ENCODE data around the gene MINDY4. TPM values are rescaled to one million over a fixed set of nuclear protein-coding genes. Genes with fewer than 3 reads are reported as not detected.

MINDY4 gene
- total RNA-seq, 1 experiment from 2014 or later: 2.1 TPM

DNA sequence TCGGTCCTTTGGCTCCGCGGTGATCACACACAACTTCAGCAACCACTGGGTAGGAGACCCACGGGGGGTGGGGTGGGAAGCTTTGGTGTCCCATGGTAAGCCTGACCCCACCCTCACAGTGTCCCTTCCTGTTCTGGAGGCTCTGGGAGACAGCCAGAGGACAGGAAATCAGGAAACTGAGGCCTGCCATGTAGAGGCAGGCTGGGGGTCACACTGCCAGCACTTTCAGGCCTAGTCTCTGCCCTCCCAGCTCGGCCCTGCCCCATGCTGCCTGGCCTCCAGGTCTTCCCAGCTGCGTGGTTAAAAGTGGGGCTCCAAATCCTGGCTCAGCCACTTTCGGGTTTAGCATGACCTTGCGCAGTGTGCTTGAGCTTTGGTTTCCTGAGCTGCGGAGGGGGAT is 151.4 kb downstream of the MINDY4 start:
- H3K4me1 Mint-ChIP-seq (ENCODE audit: low read depth, unreplicated experiment): no peaks in the 10 kb centered on the region
- H3K4me3 Mint-ChIP-seq (ENCODE audit: unreplicated experiment): no peak overlapping the region
- H3K27me3 Mint-ChIP-seq (ENCODE audit: insufficient read depth, unreplicated experiment): no peaks in the 10 kb centered on the region
- BruUV-seq (replicated peaks): no TSS peak
- ChIA-PET POLR2A (no interaction called here), CTCF (no interaction called here)
- no peak overlapping the region for H3K27ac Mint-ChIP-seq (ENCODE audit: unreplicated experiment)
- Histone ChIP-seq H3K27me3 (replicated peaks; ENCODE audit: control insufficient read depth, insufficient read depth, low read length) (no peaks in the 10 kb centered on the region), H3K4me3 (ENCODE audit: low read depth, low read length) (no peak overlapping the region), H3K9me3 (0 out of 2 replicates have a peak, but pooled peaks cover 3% of the 10 kb centered on the region), H3K36me3 (ENCODE audit: control insufficient read depth, insufficient read depth, low read length) (no peaks in the 10 kb centered on the region), H3K4me1 (no peaks in the 10 kb centered on the region)
- H3K9me3 Mint-ChIP-seq (ENCODE audit: unreplicated experiment): no peaks in the 10 kb centered on the region
- TF ChIP-seq, protein P1, sequence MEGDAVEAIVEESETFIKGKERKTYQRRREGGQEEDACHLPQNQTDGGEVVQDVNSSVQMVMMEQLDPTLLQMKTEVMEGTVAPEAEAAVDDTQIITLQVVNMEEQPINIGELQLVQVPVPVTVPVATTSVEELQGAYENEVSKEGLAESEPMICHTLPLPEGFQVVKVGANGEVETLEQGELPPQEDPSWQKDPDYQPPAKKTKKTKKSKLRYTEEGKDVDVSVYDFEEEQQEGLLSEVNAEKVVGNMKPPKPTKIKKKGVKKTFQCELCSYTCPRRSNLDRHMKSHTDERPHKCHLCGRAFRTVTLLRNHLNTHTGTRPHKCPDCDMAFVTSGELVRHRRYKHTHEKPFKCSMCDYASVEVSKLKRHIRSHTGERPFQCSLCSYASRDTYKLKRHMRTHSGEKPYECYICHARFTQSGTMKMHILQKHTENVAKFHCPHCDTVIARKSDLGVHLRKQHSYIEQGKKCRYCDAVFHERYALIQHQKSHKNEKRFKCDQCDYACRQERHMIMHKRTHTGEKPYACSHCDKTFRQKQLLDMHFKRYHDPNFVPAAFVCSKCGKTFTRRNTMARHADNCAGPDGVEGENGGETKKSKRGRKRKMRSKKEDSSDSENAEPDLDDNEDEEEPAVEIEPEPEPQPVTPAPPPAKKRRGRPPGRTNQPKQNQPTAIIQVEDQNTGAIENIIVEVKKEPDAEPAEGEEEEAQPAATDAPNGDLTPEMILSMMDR (IDR thresholded peaks at IDR 0.05; ENCODE audit: insufficient read depth in 1 of 2, low read depth in 1 of 2, low read length in 1 of 2, severe bottlenecking in 1 of 2, unreplicated experiment in 1 of 2): no peak
- no peaks in the 10 kb centered on the region for H3K36me3 Mint-ChIP-seq (ENCODE audit: insufficient read depth, unreplicated experiment)
- intact Hi-C loops (cut with micrococcal nuclease; ENCODE audit: unreplicated experiment): no loop called here
- DNase-seq: no peak

DNA sequence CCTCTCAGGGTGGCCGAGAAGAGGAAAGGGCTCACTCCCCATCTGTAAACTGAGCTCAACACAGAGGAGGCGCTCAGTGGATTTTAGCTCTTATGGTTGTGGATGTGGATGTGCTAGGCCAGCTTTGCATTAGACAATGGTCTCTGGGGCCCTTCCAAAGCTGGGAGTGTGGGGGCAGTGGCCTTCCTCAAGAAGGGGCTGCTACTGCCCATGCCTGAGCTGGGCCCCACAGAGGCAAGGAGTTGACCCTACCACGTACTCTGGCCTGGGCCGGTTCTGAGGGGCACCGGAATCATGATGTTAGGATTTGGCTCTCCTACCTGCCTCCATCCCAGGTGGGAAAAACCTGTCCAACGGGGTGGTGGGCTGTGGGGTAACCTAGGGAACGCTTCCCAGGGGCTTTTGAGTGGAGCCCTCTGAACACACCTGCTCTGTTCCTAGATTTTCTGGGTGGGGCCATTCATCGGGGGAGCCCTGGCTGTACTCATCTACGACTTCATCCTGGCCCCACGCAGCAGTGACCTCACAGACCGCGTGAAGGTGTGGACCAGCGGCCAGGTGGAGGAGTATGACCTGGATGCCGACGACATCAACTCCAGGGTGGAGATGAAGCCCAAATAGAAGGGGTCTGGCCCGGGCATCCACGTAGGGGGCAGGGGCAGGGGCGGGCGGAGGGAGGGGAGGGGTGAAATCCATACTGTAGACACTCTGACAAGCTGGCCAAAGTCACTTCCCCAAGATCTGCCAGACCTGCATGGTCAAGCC is 152.0 kb downstream of the MINDY4 start:
- H3K4me3 ChIP-seq (ENCODE audit: low read depth, low read length): no peak overlapping the region

DNA sequence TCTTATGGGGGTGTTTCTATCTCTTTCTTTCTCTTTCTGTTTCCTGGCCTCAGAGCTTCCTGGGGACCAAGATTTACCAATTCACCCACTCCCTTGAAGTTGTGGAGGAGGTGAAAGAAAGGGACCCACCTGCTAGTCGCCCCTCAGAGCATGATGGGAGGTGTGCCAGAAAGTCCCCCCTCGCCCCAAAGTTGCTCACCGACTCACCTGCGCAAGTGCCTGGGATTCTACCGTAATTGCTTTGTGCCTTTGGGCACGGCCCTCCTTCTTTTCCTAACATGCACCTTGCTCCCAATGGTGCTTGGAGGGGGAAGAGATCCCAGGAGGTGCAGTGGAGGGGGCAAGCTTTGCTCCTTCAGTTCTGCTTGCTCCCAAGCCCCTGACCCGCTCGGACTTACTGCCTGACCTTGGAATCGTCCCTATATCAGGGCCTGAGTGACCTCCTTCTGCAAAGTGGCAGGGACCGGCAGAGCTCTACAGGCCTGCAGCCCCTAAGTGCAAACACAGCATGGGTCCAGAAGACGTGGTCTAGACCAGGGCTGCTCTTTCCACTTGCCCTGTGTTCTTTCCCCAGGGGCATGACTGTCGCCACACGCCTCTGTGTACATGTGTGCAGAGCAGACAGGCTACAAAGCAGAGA is 152.7 kb downstream of the MINDY4 start:
- Mint-ChIP-seq H3K4me1 (ENCODE audit: low read depth, unreplicated experiment) (no peaks in the 10 kb centered on the region), H3K27me3 (ENCODE audit: insufficient read depth, unreplicated experiment) (no peaks in the 10 kb centered on the region), H3K36me3 (ENCODE audit: insufficient read depth, unreplicated experiment) (no peaks in the 10 kb centered on the region), H3K9me3 (ENCODE audit: unreplicated experiment) (no peaks in the 10 kb centered on the region), H3K4me3 (ENCODE audit: unreplicated experiment) (no peak overlapping the region), H3K27ac (ENCODE audit: unreplicated experiment) (no peak overlapping the region)
- DNase-seq: peak in 1 of 2 experiments; percentile 23
- CTCF ChIA-PET: no interaction called here
- Histone ChIP-seq H3K9me3 (0 out of 2 replicates have a peak, but pooled peaks cover 3% of the 10 kb centered on the region), H3K27me3 (replicated peaks; ENCODE audit: control insufficient read depth, insufficient read depth, low read length) (no peaks in the 10 kb centered on the region), H3K4me3 (ENCODE audit: low read depth, low read length) (no peak overlapping the region), H3K4me1 (no peaks in the 10 kb centered on the region), H3K36me3 (ENCODE audit: control insufficient read depth, insufficient read depth, low read length) (no peaks in the 10 kb centered on the region)
- TF ChIP-seq, protein P1 (IDR thresholded peaks at IDR 0.05; ENCODE audit: insufficient read depth in 1 of 2, low read depth in 1 of 2, low read length in 1 of 2, severe bottlenecking in 1 of 2, unreplicated experiment in 1 of 2): no peak
- no TSS peak for BruUV-seq (replicated peaks)
- POLR2A ChIA-PET: no interaction called here
- intact Hi-C loops (cut with micrococcal nuclease; ENCODE audit: unreplicated experiment): no loop called here

More for the DNA sequence above, 152.0 kb downstream of the MINDY4 start:
- Histone ChIP-seq H3K4me1 (no peaks in the 10 kb centered on the region), H3K27me3 (replicated peaks; ENCODE audit: control insufficient read depth, insufficient read depth, low read length) (no peaks in the 10 kb centered on the region), H3K36me3 (ENCODE audit: control insufficient read depth, insufficient read depth, low read length) (no peaks in the 10 kb centered on the region), H3K9me3 (0 out of 2 replicates have a peak, but pooled peaks cover 3% of the 10 kb centered on the region)
- Mint-ChIP-seq H3K9me3 (ENCODE audit: unreplicated experiment) (no peaks in the 10 kb centered on the region), H3K4me3 (ENCODE audit: unreplicated experiment) (no peak overlapping the region), H3K27me3 (ENCODE audit: insufficient read depth, unreplicated experiment) (no peaks in the 10 kb centered on the region), H3K27ac (ENCODE audit: unreplicated experiment) (no peak overlapping the region), H3K4me1 (ENCODE audit: low read depth, unreplicated experiment) (no peaks in the 10 kb centered on the region), H3K36me3 (ENCODE audit: insufficient read depth, unreplicated experiment) (no peaks in the 10 kb centered on the region)
- ChIA-PET CTCF (no interaction called here), POLR2A (no interaction called here)
- TF ChIP-seq, protein P1 (IDR thresholded peaks at IDR 0.05; ENCODE audit: insufficient read depth in 1 of 2, low read depth in 1 of 2, low read length in 1 of 2, severe bottlenecking in 1 of 2, unreplicated experiment in 1 of 2): no peak
- DNase-seq: peak in 1 of 2 experiments; percentile 17
- intact Hi-C loops (cut with micrococcal nuclease; ENCODE audit: unreplicated experiment): no loop called here
- BruUV-seq (replicated peaks): no TSS peak
